Embryonic facial prominence (tissue), 1 donor: ENCODE results near the gene LAMA1.
"Not testable (repeated sequence)": the region's sequence is repeated elsewhere in the genome, so short reads cannot be mapped to it uniquely, and the experiment has no call there.

Experiments
- DNase-seq: peaks from one replicate; pipeline ENCODE4 v3.0.0-alpha.2; 2016; ENCODE audit errors: extremely low spot score

LAMA1 gene

GRCh38 chr18:7117390-7118355, at the start of gene LAMA1:
Gene LAMA1, minus strand, starts transcription at chr18:7117797. Its CDS starts 77 bp downstream, at chr18:7117720.
- no peak for DNase-seq

GRCh38 chr18:7165846-7166393, 48.3 kb upstream of the LAMA1 start:
- DNase-seq, result no peak

GRCh38 chr18:7164323-7165004, 46.9 kb upstream of the LAMA1 start:
- no peak for DNase-seq

- no peak for DNase-seq
Measured at GRCh38 chr18:7158216-7158615, 40.6 kb upstream of the LAMA1 start.

GRCh38 chr18:7157760-7158159, 40.2 kb upstream of the LAMA1 start:
- no peak for DNase-seq

GRCh38 chr18:7155887-7156286, 38.3 kb upstream of the LAMA1 start:
- no peak for DNase-seq

GRCh38 chr18:7155092-7155491, 37.5 kb upstream of the LAMA1 start:
- DNase-seq, result no peak

GRCh38 chr18:7152440-7152839, 34.8 kb upstream of the LAMA1 start:
- no peak for DNase-seq

GRCh38 chr18:7147399-7147798, 29.8 kb upstream of the LAMA1 start:
- no peak for DNase-seq

- DNase-seq, result no peak
Measured at GRCh38 chr18:7146067-7146466, 28.5 kb upstream of the LAMA1 start.

GRCh38 chr18:7144921-7145320, 27.3 kb upstream of the LAMA1 start:
- not testable (repeated sequence) for DNase-seq

- DNase-seq, result no peak
Measured at GRCh38 chr18:7141287-7141686, 23.7 kb upstream of the LAMA1 start.

- DNase-seq, result no peak
Measured at GRCh38 chr18:7139409-7139808, 21.8 kb upstream of the LAMA1 start.

GRCh38 chr18:7133181-7133580, 15.6 kb upstream of the LAMA1 start:
- no peak for DNase-seq

- no peak for DNase-seq
Measured at GRCh38 chr18:7132356-7133150, 15.0 kb upstream of the LAMA1 start.

- DNase-seq, result no peak
Measured at GRCh38 chr18:7122376-7122775, 4.8 kb upstream of the LAMA1 start.

- DNase-seq, result no peak
Measured at GRCh38 chr18:7116792-7117389, 706 bp downstream of the LAMA1 start.

GRCh38 chr18:7116001-7116730, 1.4 kb downstream of the LAMA1 start:
- no peak for DNase-seq

GRCh38 chr18:7112936-7113335, 4.7 kb downstream of the LAMA1 start:
- DNase-seq, result no peak

- DNase-seq, result no peak
Measured at GRCh38 chr18:7111134-7111533, 6.5 kb downstream of the LAMA1 start.

GRCh38 chr18:7105943-7106342, 11.7 kb downstream of the LAMA1 start:
- DNase-seq, result no peak
